HL-60 (cell line): ENCODE measurements around the gene DCTD.

Experiments
- CTCF ChIP-seq: IDR thresholded peaks from one replicate; pipeline ENCODE4 v1.5.1; 2011; ENCODE audit warnings: low read length, control low read depth, inconsistent platforms; ENCODE audit not compliant: insufficient read depth
- GABPA ChIP-seq: IDR thresholded peaks from 2 replicates; pipeline ENCODE4 v1.6.1; 2012; ENCODE audit warnings: low read depth
- POLR2AphosphoS5 ChIP-seq: IDR thresholded peaks from 2 replicates; pipeline ENCODE4 v1.6.1; 2012; ENCODE audit warnings: low read depth
- TF ChIP-seq, protein P1 (sequence below): IDR thresholded peaks from 2 replicates; pipeline ENCODE4 v1.6.1; 2012; ENCODE audit warnings: low read depth; ENCODE audit not compliant: insufficient replicate concordance

DNA sequence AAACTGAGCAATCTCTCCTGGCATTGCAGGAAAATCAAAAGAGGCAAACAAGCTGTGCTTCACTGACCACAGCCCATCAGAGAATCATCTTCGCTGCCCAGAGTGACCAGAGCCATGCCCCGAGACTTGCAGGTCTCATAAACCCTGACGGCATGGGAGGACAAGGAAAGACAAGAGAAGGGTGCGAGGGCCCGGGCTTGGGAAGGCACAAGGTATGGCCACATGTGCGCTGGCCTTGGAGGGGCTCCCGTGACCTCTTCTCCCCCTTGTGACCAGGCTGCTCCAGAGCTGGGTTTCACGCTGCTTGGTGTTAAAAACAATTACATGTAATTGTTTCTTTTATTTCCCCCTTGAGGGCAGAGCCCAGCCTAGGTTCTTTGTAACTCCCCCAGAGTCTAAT is 20.8 kb downstream of the DCTD start:
- TF ChIP-seq POLR2AphosphoS5 (no peak), CTCF (no peak), GABPA (no peak)
- TF ChIP-seq, protein P1, sequence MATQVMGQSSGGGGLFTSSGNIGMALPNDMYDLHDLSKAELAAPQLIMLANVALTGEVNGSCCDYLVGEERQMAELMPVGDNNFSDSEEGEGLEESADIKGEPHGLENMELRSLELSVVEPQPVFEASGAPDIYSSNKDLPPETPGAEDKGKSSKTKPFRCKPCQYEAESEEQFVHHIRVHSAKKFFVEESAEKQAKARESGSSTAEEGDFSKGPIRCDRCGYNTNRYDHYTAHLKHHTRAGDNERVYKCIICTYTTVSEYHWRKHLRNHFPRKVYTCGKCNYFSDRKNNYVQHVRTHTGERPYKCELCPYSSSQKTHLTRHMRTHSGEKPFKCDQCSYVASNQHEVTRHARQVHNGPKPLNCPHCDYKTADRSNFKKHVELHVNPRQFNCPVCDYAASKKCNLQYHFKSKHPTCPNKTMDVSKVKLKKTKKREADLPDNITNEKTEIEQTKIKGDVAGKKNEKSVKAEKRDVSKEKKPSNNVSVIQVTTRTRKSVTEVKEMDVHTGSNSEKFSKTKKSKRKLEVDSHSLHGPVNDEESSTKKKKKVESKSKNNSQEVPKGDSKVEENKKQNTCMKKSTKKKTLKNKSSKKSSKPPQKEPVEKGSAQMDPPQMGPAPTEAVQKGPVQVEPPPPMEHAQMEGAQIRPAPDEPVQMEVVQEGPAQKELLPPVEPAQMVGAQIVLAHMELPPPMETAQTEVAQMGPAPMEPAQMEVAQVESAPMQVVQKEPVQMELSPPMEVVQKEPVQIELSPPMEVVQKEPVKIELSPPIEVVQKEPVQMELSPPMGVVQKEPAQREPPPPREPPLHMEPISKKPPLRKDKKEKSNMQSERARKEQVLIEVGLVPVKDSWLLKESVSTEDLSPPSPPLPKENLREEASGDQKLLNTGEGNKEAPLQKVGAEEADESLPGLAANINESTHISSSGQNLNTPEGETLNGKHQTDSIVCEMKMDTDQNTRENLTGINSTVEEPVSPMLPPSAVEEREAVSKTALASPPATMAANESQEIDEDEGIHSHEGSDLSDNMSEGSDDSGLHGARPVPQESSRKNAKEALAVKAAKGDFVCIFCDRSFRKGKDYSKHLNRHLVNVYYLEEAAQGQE: no peak
